Glomerular endothelial cell (primary cell): ENCODE data around the gene SYTL3. TPM values are rescaled to one million over a fixed set of nuclear protein-coding genes. Genes with fewer than 3 reads are reported as not detected.

Experiments used
- DNase-seq: peaks from one replicate; pipeline ENCODE4 v3.0.0-alpha.2; 2011; ENCODE audit warnings: low read depth, low spot score; ENCODE audit errors: extremely low read depth
- total RNA-seq: library from RNA; depleted of rRNA; stranded (reverse); fragments of >200 nt; gene quantifications from 2 replicates; pipeline ENCODE4 v1.2.3, GENCODE V29; 2015

The SYTL3 gene
- total RNA-seq, 1 donor from 2014 or later = 2.2 TPM

DNA sequence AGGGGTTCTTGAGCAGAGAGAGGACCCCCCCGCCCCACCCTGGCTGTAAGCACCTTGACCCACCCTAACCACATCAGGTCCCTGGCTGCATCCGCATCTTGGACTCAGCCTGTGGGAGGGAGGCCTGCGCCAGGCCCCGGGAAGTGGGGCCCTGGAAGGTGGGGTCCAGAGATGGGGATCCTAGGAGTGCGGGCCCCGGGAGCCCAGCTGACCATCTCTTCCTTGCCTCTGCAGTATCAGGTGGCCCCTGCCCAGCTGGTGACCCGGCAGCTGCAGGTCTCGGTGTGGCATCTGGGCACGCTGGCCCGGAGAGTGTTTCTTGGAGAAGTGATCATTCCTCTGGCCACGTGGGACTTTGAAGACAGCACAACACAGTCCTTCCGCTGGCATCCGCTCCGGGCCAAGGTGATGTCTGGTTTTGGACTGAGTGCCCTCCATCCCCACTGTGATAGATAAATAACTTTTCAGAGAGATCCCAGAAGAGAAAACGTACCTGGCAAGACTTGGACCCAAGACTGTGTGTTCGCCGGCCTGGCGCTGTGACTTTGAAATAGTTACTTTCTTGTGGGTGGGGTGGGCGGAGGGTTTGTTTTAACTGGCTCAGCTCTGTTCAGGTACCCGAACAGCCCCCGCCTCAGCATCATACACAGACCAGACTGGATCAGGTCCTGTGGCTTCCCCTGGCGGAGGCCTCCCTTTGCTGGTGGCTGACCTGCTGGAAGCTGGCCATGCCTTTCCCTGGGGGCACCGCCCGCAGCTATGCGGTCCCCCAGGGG is 107.3 kb downstream of the SYTL3 start:
- DNase-seq = no peak

DNA sequence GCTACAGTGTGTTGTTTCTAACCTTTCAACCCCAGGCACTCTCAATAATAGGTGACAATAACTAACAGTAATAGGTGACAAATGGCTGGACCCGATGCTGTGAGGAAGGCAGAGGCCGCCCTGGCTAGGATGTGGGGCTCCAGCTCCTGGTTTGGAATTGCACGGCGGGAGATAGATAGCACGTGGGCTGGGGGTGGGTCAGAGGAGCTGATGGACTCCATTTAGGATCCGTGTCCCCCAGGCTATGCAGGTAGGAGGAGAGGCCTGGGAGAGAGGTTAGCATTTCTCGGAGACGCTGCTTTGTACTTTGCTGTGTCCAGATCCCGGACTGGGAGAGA is 107.9 kb downstream of the SYTL3 start:
- no peak for DNase-seq

DNA sequence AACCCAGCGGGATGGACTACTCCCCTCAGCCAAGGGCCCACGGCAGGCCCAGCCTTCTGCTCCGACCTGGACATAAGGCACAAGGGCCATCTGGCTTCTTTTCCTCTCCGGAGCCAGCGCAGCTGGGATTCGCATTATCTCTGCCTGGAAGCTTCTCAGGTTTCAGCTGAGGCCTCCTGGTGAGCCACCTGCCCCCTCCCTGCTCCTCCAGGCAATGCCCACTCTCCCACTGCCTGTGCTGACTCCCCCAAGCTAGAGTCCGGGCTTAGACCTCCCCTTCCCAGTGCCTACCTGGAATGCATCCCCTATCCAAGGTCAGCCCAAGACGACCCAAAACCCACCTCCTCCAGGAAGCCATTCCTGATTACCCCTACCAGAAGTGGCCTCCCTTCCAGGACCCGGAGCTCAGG is 108.6 kb downstream of the SYTL3 start:
- no peak for DNase-seq

DNA sequence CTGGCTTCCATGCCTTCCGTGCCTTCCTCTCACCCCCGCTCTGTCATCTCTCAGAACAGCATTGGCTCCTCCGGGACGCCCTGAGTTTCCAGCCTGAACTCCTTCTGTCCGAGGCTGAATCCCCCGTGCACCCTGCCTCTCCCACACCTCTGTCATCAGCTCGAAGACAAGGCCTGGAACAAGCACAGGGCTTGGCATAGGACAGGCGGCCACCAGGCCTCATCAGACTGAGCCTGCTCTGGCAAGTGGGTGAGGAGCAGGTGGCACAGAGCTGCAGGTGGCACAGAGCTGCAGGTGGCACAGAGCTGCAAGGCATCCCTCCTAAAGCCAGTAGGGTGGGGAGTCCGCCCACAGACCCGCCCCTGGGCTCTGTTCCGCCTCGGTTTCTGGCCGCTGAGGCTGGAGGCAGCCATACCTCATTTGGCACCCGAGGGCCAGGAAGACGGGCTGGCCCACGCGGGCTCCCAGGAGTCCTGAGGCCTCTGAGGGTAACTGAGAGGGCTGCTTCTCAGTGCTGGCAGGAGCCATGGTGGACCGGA is 109.2 kb downstream of the SYTL3 start:
- DNase-seq = no peak

DNA sequence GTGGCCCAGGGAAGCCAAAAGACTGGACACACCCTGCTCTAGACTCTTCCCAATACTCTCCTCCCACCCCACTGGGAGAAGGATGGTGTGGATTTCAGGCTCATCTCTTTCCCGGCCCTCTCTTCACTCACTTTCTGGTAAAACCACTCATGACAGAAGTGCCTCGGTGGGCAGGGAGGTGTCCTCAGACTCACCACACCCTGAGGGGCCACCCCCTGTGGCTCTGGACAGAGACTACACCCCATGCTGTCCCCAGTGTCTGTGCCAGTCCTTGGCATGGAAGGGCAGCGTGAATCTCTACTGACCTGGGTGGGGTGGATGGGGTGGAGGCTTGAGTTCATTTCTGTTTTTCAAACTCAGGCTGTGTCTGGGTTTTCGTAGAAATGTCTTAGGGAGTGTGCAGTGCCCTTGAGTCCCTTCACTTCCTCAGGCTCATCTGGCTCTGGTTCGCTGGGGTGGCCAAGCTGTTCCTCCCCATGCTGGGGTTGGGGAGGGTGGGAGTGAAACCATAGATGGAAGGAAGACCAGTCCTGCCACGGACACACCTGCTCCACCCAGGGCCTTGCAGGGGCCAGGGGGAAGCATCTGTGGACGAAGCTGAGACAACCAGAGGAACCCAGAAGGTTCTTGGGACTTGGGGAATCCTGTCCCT is 110.2 kb downstream of the SYTL3 start:
- DNase-seq = no peak

DNA sequence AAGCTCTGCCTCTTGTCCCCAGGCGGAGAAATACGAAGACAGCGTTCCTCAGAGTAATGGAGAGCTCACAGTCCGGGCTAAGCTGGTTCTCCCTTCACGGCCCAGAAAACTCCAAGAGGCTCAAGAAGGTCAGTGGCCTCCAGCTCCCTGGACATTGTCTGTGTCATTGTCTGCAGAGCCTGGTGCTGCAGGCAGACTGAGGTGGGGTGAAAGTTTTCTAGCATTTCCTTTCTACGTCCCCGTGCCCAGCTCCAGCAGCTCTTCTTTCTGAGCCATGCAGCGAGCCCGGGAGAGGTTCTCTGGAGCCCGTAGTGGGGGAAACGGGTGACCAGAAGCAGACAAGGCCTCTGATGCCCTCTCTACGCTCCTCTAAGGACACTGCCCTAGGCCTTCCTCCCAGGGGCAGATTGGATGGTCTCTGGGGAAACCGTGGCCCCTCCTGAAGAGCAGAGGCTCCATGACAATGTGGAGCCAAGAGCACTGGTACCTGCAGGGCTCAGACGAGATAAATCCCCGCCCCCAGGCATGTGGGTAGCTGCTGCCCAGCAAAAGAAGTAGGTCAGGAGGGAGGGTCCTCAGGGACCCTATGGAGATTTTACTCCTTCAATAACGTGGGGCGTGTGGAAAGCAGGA is 110.9 kb downstream of the SYTL3 start:
- no peak for DNase-seq

DNA sequence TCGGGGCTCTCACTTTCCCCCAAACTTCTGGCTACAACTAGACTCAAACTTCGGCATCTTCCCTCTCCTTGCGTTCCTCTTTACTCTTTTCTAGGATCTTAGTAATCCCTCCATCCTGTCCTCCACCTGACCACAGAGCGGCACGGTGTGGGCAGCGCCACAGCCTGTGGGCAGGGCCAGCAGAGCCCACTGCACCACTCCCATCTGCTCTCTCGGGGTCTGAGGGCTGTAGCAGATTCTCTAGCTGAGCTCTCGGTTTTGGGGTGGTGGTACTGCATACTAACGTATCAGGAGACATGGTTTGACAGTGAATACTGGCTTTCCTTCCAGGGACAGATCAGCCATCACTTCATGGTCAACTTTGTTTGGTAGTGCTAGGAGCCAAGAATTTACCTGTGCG is 111.9 kb downstream of the SYTL3 start:
- no peak for DNase-seq

DNA sequence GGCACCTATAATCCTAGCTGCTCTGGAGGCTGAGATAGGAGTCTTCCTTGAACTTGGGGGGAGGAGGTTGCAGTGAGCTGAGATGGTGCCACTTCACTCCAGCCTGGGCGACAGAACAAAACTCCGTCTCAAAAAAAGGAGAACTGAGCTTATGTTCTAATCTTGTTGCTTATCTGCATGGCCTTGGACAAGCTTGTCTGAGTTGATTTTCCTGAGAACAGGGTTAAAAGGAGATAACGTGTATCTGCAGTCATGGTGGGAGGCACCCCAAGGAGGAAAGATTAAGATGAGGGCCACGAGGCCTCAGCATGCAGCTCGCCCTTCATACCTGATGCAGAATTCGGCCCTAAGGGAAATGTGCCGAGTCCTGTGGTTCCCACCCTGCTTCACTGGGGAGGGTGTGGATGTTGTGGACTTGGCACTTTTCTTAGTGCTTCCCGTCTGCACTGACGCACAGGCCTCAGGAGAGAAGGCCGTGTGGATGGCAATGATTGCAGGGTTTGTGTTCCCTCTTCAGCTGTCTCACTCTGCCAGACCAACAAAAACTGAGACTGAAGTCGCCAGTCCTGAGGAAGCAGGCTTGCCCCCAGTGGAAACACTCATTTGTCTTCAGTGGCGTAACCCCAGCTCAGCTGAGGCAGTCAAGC is 113.1 kb downstream of the SYTL3 start:
- no peak for DNase-seq

DNA sequence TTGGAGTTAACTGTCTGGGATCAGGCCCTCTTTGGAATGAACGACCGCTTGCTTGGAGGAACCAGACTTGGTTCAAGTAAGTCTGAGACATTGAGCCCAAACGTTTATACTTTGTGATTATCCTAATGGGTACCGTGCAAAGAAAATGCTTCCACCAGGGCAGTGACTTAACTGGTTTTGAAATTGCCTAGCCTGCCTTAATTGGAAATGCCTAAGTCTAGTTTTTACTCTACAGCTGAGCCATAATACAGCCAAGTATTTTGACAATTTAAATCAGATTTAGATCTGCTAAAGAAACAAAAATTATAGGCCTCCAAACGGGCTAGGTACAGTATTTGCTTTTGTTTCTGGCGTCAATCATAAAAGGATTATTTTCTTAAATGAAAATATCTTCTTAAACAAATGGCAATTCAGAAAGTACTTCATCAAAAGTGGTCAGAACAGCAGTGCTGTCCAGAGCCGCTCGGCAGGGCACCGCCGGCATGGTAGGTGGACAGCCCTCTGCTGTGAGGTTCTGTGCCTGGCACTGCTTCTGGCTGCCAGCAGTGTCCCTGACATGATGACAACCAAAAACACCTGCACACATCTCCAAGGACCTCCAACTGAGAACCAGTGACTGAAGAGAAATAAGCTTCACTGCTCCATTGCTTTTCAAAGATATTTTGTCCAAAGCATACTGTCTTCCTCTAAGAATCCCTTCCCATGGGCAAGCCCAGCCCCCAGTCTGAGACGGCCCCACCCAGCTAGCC is 113.8 kb downstream of the SYTL3 start:
- no peak for DNase-seq

DNA sequence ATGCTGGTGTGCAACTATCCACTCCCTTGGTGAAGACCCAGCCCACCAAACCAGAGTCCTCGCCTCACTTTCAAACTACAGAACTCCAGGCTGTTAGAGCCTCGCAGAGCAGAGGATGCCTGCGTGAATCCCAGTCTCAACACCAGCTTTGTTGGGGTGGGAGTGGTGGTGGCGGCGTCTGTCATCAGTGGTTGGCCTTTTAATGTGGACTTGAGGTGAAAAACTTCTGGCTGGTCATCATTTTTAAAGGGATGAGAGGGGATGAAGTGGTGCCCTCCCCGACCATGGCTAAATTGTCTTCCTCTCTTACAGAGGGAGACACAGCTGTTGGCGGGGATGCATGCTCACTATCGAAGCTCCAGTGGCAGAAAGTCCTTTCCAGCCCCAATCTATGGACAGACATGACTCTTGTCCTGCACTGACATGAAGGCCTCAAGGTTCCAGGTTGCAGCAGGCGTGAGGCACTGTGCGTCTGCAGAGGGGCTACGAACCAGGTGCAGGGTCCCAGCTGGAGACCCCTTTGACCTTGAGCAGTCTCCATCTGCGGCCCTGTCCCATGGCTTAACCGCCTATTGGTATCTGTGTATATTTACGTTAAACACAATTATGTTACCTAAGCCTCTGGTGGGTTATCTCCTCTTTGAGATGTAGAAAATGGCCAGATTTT is 114.5 kb downstream of the SYTL3 start:
- no peak for DNase-seq

DNA sequence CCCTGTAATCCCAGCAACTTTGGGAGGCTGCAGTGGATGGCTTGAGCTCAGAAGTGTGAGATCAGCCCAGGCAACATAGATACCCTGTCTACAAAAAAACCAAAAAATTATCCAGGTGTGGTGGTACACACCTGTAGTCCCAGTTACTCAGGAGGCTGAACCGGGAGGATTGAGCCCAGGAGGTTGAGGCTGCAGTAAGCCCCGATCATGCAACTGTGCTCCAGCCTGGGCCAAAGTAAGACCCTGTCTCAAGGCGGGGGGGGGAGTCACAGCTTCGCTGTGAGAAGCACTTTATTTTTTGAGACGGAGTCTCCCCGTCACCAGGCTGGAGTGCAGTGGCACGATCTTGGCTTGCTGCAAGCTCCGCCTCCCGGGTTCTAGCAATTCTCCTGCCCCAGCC is 115.1 kb downstream of the SYTL3 start:
- no peak for DNase-seq

DNA sequence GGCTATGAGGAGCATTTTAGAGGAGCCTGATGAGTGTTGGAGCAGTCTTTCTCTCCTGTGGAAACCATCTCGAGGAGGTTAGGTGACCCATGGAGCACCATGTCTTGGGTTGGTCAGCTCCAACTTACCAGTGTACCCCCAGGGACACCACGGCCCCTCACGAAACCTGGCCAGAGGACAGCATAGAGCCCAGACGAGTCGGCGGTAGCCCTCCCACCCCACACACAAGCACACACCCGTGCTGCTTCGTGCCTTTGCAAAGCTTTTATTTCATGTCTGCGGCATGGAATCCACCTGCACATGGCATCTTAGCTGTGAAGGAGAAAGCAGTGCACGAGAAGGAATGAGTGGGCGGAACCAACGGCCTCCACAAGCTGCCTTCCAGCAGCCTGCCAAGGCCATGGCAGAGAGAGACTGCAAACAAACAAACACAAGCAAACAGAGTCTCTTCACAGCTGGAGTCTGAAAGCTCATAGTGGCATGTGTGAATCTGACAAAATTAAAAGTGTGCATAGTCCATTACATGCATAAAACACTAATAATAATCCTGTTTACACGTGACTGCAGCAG is 115.7 kb downstream of the SYTL3 start:
- no peak for DNase-seq

DNA sequence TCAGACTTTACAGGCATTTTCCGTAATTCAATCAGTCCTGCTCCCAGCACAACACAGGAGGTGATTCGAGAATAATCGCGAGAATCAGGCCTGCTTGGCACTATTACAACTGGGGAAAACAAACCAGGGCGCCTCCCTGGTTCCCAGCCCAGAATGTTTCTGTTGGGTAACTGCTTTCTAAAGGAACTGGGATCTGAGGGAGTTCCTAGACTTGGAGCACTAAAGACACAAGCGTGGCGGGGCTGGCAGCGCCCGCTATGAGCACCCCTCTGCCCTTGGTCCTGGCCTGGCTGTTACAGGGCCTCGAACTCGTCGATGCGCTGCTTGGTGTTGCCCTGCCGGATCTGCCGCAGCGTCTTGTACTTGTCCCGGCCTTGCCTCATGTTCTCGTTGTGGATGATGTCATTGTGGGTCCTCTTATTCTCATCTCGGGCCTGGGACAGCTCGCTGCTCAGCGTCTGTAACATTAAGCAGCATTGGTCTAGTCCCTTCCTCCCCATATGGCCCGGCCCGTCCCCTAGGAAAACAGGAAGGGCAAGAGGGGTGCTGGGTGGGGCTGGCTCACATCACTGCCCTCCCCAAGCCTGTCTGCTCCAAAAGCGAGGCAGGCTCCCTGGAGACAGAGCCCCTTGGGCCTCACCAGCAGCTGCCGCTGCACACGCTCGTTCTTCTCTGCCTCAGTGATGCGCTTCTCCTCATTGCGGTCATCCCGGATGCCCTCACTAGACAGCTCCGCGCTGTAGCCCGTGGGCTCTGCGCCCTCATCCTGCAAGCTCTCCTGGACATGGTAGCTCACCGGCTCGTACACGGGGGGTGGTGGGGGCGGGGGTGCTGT is 117.0 kb downstream of the SYTL3 start:
- DNase-seq = no peak

DNA sequence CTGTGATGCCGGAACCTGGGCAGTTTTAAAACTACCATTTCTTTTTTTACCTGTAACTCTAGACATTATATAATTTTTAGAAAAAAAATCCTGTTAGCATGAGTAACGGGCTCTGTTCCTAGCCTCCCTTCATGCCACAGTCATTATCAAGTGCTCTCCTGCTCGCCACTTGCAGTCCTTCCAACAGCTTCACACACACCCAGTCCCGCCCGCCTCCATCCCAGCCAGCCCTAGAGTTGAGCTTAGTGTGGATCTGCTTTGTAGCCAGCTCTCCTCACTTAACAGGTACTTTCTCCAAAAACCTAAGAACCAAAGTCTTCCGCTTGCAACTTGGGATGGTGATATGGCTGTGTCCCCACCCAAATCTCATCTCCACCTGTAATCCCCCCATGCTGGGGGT is 117.9 kb downstream of the SYTL3 start:
- no peak for DNase-seq

DNA sequence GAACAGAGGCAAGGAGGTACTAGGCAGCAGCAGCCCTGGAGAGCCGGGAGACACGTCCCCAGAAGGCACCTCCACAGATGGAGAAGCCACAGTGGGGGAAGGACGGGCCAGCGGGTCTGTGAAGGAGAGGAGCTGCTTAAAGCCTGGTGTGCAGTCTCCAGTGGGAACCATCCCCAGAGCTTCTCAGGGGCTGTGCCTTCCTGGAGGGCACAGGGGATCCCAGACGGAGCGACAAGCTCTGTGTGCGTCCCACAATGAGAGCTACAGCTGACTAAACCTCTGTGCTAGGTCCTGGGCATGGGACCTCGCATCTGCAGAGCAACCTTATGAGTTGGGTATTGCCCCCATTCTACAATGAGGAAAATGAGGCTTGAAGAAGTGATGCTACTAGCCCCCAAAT is 118.6 kb downstream of the SYTL3 start:
- no peak for DNase-seq

DNA sequence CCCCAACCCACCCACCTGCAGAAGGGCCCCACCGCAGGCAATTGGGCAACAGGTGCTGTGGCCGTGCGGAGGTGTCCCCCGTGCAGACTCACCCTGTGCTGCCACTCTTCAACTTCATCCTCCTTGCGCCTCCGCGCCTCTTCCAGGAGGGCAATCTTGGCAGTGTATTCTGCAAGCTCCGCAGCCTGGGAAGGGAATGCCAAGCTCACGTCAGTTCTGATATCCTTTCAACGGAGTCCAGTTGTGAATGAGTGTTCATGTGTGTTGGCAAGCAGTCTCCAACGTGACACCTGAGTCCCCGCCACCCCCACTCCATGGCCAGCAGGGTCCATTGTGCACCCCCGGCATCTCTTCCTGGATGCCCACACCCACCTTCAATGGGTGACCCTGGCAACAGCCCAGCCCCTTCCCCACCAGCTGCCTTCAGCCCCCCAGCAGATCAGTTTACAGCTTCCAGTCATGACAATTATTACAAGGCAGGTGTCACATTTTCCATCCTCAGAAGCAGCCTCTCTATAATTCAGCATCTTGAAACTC is 119.4 kb downstream of the SYTL3 start:
- DNase-seq = no peak

DNA sequence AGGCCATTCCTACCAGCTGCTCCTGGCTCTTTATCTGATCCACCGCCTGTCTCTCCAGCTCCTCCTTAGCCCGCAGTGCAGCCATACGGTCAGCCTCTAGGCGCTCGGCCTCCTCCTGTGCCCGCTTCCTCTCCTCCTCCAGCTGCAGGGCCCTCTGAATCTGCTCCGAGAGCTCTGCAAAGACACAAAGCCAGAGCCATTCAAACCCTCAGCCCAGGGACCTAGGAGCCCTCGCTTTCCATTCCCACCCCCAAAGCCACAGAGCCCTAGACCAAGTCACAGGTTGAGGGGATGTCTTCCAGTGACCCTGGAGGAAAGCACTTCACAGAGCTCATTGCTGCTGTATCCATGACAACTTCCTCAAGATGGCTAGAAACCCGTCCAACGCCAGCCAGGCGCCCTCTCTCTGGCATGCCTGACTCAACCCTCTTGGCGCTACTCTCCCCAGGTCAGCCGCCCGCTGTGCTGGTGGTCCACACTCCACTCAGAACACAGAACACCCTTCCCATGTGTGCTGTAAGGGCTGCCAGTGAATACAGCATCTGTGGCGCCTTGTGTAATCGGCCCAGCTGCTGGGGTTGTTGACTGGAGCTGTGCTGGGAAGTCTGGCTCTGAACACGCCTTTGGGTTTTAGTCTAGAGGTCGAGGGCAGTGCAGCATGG is 120.0 kb downstream of the SYTL3 start:
- DNase-seq = no peak
